RWPE1 (cell line): ENCODE results near the gene KRTAP9-6.

ENCODE experiments used
- CTCF ChIA-PET: fragments of 350-600 bp; sonication (Branson Sonifier 250); formaldehyde crosslinking; extraction: SDS; loops from one replicate; lab custom pipeline; 2021; lab: Yijun Ruan, JAX
- POLR2A ChIA-PET: fragments of 400-600 bp; formaldehyde crosslinking; extraction: SDS; loops from one replicate; lab custom pipeline; 2020; ENCODE audit warnings: antibody characterized with exemption; ENCODE audit not compliant: low non-redundant PET; lab: Yijun Ruan, JAX
- DNase-seq: peaks from one replicate; pipeline ENCODE4 v3.0.0; 2012; ENCODE audit warnings: low spot score
- H3K27ac ChIP-seq: fragments of 450-650 bp; 2 replicates; pipeline ENCODE4 v1.5.1; 2017
- TF ChIP-seq, protein P1 (sequence below): fragments of 450-650 bp; conservative IDR thresholded peaks from 2 replicates; pipeline ENCODE4 v1.5.1; 2017; ENCODE audit warnings: low read depth, mild to moderate bottlenecking

Gene KRTAP9-6

DNA sequence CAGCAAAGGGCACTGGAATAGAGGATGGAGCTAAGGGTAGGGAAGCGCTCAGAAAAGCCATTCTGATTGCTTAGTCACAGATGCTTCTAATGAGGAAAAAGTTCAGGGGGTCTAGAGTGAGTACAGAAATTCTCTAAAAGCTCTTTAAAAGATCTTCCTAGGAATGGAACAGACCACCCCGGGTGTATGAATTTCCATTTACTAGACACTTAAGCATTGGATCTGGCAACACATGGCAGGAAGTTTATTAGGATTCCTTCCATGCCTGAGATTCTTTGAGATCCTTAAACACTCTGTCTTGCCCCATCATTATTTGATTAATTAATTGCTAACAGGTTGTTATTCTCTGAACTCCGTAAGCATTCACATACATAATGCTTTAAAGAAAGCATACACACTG lies 18.9 kb downstream of the KRTAP9-6 start:
- TF ChIP-seq, protein P1, sequence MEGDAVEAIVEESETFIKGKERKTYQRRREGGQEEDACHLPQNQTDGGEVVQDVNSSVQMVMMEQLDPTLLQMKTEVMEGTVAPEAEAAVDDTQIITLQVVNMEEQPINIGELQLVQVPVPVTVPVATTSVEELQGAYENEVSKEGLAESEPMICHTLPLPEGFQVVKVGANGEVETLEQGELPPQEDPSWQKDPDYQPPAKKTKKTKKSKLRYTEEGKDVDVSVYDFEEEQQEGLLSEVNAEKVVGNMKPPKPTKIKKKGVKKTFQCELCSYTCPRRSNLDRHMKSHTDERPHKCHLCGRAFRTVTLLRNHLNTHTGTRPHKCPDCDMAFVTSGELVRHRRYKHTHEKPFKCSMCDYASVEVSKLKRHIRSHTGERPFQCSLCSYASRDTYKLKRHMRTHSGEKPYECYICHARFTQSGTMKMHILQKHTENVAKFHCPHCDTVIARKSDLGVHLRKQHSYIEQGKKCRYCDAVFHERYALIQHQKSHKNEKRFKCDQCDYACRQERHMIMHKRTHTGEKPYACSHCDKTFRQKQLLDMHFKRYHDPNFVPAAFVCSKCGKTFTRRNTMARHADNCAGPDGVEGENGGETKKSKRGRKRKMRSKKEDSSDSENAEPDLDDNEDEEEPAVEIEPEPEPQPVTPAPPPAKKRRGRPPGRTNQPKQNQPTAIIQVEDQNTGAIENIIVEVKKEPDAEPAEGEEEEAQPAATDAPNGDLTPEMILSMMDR = no peak
- DNase-seq = no peak
- no peak overlapping the region for H3K27ac ChIP-seq
- CTCF ChIA-PET = no interaction called here
- POLR2A ChIA-PET = no interaction called here

DNA sequence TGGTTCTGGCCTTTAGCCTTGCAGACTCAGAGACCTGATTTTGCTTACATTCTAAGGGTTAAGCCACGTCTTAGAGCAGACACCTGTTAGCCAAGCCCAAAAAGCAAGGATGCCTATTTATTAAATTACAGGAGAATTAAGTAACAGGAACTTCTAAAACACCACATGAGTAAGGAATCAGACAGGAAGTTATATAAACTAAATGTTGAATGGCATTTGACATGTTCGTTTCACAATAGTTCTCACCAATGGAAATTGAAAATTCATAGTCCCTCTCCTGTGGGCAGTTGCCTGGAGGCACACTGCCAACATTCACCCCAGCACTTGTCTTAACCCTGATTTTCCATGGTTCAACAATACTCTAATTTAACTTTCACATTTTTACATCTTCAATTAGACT lies 19.4 kb downstream of the KRTAP9-6 start:
- H3K27ac ChIP-seq = no peak overlapping the region
- DNase-seq = no peak
- ChIA-PET POLR2A (no interaction called here), CTCF (no interaction called here)
- TF ChIP-seq, protein P1 = no peak

DNA sequence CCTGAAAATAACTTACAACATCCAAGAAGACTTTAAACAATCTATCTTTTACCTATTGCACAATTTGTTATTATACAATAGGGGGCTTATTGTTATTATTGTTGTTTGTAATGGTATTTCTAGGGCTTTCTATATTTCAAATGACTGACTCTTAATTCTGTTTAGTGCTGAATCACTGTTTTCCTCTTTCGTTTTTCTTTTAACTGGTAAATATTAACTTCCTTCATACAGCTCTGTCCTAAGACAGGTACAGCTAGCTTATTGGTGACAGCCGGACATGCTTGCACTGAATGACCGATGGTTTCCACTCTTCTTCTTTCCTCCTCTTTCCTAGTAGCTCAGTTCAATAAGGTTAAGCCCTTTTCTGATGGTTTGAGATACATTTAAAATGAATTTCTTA lies 21.9 kb downstream of the KRTAP9-6 start:
- POLR2A ChIA-PET = interaction anchor here (0.7 kb wide), 1 partner anchor 247 kb away, joined by 3 read pairs; no protein-coding TSS in a partner anchor
- H3K27ac ChIP-seq = no peak overlapping the region
- no peak for DNase-seq
- CTCF ChIA-PET = no interaction called here
- TF ChIP-seq, protein P1 = no peak

DNA sequence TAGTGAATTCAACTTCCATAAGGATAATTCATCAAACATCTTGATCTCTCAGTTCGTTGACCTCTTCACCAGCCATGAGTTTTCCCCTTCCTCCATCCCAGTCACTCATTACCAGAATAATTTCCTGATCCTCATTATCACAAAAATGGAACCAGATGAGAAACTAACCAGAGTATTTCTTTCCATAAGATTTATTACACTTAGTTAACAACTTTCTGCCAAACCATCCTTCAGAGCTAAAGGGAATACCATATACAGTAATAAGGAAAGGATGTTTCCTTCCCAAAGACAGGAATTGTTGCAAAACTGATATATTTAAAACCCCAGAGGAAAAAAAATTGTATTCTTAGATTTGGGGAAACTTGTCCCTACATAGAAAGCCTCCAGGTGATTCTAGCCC lies 28.8 kb downstream of the KRTAP9-6 start:
- ChIA-PET CTCF (no interaction called here), POLR2A (no interaction called here)
- DNase-seq = no peak
- H3K27ac ChIP-seq = no peak overlapping the region
- TF ChIP-seq, protein P1 = no peak

DNA sequence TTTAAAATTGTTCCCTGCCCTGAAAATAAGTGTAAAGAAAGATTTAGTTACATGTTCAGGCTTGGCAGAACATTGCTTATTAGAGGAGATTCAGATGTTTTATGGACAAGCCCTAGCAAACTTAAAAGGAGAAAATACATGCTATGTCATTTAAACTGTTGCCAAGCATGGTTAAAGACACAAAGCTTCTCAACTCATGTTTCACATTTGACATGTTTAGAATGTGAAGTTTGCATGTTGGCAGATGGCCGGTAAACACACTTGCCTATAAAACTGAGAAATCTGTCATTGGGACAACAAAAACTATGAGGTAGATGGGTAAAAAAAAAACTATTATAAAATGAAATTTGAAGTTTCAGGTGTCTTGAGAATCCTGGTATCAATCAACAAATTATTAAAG lies 31.7 kb downstream of the KRTAP9-6 start:
- ChIA-PET POLR2A (no interaction called here), CTCF (no interaction called here)
- no peak for DNase-seq
- TF ChIP-seq, protein P1 = no peak
- H3K27ac ChIP-seq = no peak overlapping the region

DNA sequence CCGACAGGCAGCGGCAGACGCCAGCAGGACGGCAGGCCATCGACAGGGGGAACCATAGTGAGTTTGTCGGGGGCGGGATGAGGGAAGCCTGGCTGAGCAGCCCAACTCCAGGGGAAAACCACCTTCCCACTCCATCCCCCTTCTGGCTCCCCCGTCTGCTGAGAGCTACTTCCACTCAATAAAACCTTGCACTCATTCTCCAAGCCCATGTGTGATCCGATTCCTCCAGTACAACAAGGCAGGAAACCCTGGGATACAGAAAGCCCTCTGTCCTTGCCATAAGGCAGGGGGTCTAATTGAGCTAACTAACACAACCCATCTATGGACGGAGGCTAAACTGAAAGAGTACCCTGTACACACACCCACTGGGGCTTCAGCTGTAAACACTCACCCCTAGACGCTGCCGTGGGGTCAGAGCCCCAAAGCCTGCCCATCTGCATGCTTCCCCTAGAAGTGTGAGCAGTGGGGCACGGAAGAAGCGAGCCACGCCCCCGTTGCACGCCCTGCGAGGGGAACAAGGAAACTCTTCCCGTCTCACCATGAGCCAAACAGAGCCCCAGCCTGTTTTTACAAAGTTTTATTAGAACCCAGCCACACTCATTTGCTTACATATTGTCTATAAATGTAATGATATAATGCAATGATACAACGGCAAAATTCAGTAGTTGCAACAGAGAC lies 33.4 kb downstream of the KRTAP9-6 start:
- DNase-seq = no peak
- TF ChIP-seq, protein P1 = no peak
- CTCF ChIA-PET = no interaction called here
- no peak overlapping the region for H3K27ac ChIP-seq
- POLR2A ChIA-PET = no interaction called here
